ENCODE results near the gene SNCAIP.

SNCAIP gene

GRCh38 chr5:122371511-122372151, 59.6 kb downstream of the SNCAIP start:
- H3K27me3 ChIP-seq (ENCODE audit: insufficient read depth, poor library complexity, severe bottlenecking) = no peaks in the 10 kb centered on the region
- no peak overlapping the region for H3K27ac ChIP-seq (replicated peaks)
- no peak for DNase-seq (ENCODE audit: low read depth in 1 of 2, low spot score in 1 of 2)
- H3K4me3 ChIP-seq (replicated peaks; ENCODE audit: insufficient read depth, low read length) = no peak overlapping the region
- no peak for TF ChIP-seq GABPA (IDR thresholded peaks at IDR 0.05; ENCODE audit: low read depth)
- TF ChIP-seq REST (IDR thresholded peaks at IDR 0.05; ENCODE audit: insufficient replicate concordance, low read depth) = no peak
- no peak for TF ChIP-seq POLR2AphosphoS5 (IDR thresholded peaks at IDR 0.05; ENCODE audit: low read depth)
- no peak for TF ChIP-seq SPI1 (IDR thresholded peaks at IDR 0.05; ENCODE audit: borderline replicate concordance, low read depth)

GRCh38 chr5:122374110-122374509, 62.1 kb downstream of the SNCAIP start:
- no peaks in the 10 kb centered on the region for H3K27me3 ChIP-seq (ENCODE audit: insufficient read depth, poor library complexity, severe bottlenecking)
- no peak for DNase-seq (ENCODE audit: low read depth in 1 of 2, low spot score in 1 of 2)
- no peak overlapping the region for H3K4me3 ChIP-seq (replicated peaks; ENCODE audit: insufficient read depth, low read length)
- TF ChIP-seq REST (IDR thresholded peaks at IDR 0.05; ENCODE audit: insufficient replicate concordance, low read depth) (no peak), GABPA (IDR thresholded peaks at IDR 0.05; ENCODE audit: low read depth) (no peak), POLR2AphosphoS5 (IDR thresholded peaks at IDR 0.05; ENCODE audit: low read depth) (no peak), SPI1 (IDR thresholded peaks at IDR 0.05; ENCODE audit: borderline replicate concordance, low read depth) (no peak)
- no peak overlapping the region for H3K27ac ChIP-seq (replicated peaks)

GRCh38 chr5:122375801-122376200, 63.8 kb downstream of the SNCAIP start:
- Histone ChIP-seq H3K27me3 (ENCODE audit: insufficient read depth, poor library complexity, severe bottlenecking) (no peaks in the 10 kb centered on the region), H3K4me3 (replicated peaks; ENCODE audit: insufficient read depth, low read length) (no peak overlapping the region), H3K27ac (replicated peaks) (no peak overlapping the region)
- DNase-seq (ENCODE audit: low read depth in 1 of 2, low spot score in 1 of 2) = no peak
- TF ChIP-seq POLR2AphosphoS5 (IDR thresholded peaks at IDR 0.05; ENCODE audit: low read depth) (no peak), REST (IDR thresholded peaks at IDR 0.05; ENCODE audit: insufficient replicate concordance, low read depth) (no peak), GABPA (IDR thresholded peaks at IDR 0.05; ENCODE audit: low read depth) (no peak), SPI1 (IDR thresholded peaks at IDR 0.05; ENCODE audit: borderline replicate concordance, low read depth) (no peak), CTCF (IDR thresholded peaks at IDR 0.05; ENCODE audit: insufficient read depth, low read length) (no peak)

GRCh38 chr5:122376250-122376649, 64.2 kb downstream of the SNCAIP start:
- no peak overlapping the region for H3K27ac ChIP-seq (replicated peaks)
- no peak overlapping the region for H3K4me3 ChIP-seq (replicated peaks; ENCODE audit: insufficient read depth, low read length)
- DNase-seq (ENCODE audit: low read depth in 1 of 2, low spot score in 1 of 2) = no peak
- no peaks in the 10 kb centered on the region for H3K27me3 ChIP-seq (ENCODE audit: insufficient read depth, poor library complexity, severe bottlenecking)
- no peak for TF ChIP-seq CTCF (IDR thresholded peaks at IDR 0.05; ENCODE audit: insufficient read depth, low read length)
- TF ChIP-seq POLR2AphosphoS5 (IDR thresholded peaks at IDR 0.05; ENCODE audit: low read depth) = no peak
- TF ChIP-seq GABPA (IDR thresholded peaks at IDR 0.05; ENCODE audit: low read depth) = no peak
- no peak for TF ChIP-seq REST (IDR thresholded peaks at IDR 0.05; ENCODE audit: insufficient replicate concordance, low read depth)
- no peak for TF ChIP-seq SPI1 (IDR thresholded peaks at IDR 0.05; ENCODE audit: borderline replicate concordance, low read depth)
